HK-2 (cell line): ENCODE measurements around the gene NUP88.
A peak's percentile ranks its signal among the peaks of the same experiment; 100 is the strongest.
"Not testable (repeated sequence)": the region's sequence is repeated elsewhere in the genome, so short reads cannot be mapped to it uniquely, and the experiment has no call there.

Experiments used
- DNase-seq: peaks from one replicate; pipeline ENCODE4 v3.0.0-alpha.2; 2018; ENCODE audit not compliant: unreplicated experiment

NUP88 gene

GRCh38 chr17:5419356-5419958, at the start of gene NUP88:
Gene NUP88 (minus strand): TSS chr17:5419662. CDS start chr17:5419650, 12 bp downstream.
- DNase-seq, result peak; percentile 97

- no peak for DNase-seq
These were observed 48.6 kb upstream of the NUP88 start for GRCh38 chr17:5468075-5468473.

- peak; percentile 12 for DNase-seq
These were observed 48.0 kb upstream of the NUP88 start for GRCh38 chr17:5467416-5467815.

DNA sequence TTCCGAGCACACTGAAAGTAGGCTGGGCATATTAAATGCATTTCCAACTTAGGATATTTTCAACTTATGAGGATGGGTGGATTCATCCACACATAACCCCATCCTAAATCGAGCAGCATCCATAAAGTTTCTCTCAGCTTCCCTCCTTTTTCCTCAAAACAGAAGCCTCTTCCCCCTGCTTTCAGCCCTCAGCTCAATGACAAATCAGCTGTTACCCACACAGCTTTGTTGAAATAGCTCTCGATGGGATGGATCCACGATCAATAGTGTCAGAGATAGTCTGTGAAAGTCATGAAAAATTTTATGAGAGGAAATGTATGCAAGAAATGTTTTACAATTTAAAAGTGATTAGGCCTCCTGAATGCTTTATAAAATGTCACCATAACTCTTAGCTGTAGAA, 46.8 kb upstream of the NUP88 start:
- no peak for DNase-seq

DNA sequence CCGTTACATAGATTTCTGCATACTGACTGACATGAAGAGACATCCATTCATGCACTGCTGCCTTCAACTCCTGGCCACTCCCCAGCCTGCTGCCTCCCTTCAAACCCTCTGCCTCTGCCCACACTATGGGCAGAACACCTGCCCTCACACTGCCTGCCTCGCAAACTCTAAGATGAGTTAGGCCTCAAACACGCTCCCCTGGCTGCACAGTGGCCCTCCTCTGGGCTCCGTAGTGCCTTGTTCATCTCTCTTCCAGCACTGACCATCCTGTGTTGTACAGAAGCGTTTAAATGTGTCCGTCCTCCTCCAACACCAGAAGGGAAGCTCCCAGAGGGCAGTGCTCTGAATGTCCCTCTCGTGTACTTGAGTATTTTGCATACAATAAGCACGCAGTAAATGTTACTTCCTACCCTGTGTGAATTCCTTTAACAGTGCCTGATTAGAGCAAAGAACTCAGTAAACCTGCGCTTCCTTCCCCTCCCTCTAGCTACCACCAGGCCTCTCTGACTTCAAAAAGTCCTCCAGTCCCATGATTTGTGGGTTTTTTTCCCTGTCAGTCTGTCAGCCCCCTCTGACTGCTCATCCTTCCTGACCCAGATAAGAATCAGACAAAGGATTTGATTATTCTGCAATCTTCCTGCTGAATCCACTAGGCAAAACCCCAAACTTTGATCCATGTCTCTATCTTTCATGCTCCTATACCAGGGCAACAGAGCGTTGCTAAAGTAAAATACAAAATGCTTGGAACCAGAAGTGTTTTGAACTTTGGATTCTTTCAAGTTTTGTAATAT, 45.5 kb upstream of the NUP88 start:
- no peak for DNase-seq

DNA sequence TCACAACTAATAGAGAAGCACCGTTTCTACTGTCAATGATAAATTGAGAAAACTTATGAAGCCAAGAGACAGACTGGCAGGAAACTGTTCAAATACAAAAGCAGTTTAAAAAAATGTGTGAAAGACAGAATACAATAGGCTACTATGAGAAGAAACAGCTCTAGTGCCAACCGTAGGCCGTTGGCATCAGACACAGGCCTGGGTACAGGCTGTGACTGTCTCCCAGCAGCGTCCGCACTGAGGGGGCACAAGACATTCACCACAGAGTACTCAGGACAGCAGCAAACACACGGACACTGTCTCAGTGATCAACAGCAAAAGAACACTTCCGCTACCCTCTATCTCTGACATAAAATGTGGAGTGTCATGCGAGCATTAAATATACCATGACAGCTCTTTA, 27.3 kb upstream of the NUP88 start:
- DNase-seq, result no peak

DNA sequence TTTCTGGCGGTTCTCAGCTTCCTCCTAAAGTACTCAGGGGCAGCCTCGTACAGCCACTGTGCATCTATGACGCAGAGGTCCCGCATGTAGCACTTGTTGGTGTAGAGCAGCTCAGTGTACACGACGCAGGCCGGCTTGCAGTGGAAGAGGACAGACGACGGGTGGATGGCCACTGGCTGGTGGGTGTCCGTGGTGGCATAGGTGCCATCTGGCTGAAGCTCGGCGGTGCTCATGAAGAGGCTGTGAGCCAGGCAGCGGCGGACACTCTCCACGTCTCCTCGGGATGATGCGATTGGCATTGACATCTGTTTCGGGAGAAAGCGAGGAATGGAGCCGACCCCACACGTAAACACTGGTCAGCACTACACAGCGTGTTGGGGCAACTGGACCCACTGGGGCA, 24.7 kb upstream of the NUP88 start:
- no peak for DNase-seq

DNA sequence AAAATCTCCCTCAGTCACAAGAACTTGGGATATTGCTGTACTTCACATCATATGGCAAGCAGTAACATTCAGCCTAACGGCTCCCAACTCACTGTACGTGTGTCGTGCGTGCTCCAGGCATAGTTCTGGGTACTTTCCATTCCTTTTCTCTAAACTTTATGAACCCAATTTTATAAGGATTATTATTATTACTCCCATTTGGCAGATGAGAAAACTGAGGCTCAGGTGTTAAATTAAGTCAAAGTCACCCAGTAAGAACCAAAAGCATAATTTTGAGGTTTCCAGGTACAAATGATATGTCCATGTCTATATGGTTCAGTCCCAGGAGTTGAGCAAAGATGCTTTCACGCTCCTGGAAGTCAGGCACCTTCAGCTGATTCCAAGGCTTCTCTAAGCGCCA, 24.3 kb upstream of the NUP88 start:
- DNase-seq, result no peak

DNA sequence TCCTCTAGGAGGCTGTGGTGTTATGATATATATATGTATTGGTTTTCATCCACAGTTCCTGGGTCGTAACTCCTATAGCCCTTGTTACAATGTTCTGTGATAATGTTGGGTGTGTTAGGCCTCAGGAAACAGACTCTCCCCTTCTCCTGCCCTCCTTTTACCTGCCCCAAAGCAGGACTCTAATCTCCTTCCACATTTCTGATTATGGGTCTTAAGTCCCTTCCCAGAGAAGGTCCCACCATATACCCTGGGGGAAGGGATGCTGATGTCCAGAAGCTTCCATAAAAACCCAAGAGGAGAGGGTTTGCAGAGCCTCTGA, 19.9 kb upstream of the NUP88 start:
- no peak for DNase-seq

- peak; percentile 96 for DNase-seq
These were observed 19.4 kb upstream of the NUP88 start, which contains the start of gene C1QBP for GRCh38 chr17:5438716-5439445. Gene C1QBP (minus strand): TSS chr17:5439155. CDS start chr17:5439073, 82 bp downstream.

GRCh38 chr17:5437721-5438317, 18.4 kb upstream of the NUP88 start:
- DNase-seq, result no peak

- DNase-seq, result not testable (repeated sequence)
These were observed 16.4 kb upstream of the NUP88 start for GRCh38 chr17:5435781-5436315.

DNA sequence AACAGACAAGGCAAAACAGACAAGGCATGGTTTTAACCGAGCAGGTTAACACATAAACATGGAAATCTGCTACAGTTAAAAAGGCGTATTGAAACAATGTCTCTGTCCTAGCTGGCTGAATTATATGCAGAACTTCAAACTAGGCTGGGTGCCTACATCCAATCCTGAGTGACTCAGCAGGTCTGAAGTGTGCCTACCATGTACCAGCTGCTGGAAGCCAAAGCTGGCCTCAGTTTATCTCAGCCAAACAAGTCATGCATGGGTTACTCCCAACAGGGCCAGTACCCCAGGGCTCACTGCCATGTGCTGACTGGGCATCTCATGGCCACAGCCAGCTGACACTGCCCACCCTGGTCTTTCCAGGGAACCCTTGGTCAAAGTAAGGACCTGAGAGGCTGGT, 15.5 kb upstream of the NUP88 start:
- no peak for DNase-seq

- DNase-seq, result no peak
These were observed 12.6 kb upstream of the NUP88 start for GRCh38 chr17:5431949-5432556.

DNA sequence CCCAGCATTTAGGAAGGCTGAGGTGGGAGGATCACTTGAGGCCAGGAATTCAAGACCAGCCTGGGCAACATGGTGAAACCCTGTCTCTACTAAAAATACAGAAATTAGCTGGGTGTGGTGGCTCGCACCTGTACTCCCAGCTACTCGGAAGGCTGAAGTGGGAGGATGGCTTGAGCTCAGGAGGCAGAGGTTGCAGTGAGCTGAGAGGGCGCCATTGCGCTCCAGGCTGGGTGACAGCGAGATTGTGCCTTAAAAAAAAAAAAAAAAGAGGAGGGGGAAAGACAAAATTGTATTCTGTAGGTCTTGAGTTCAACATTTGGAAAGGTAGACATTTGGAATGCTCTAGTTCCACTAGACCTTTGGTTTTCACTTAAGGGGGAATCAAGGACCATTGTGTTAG, 11.8 kb upstream of the NUP88 start:
- not testable (repeated sequence) for DNase-seq

GRCh38 chr17:5430413-5430999, 11.0 kb upstream of the NUP88 start:
- no peak for DNase-seq

DNA sequence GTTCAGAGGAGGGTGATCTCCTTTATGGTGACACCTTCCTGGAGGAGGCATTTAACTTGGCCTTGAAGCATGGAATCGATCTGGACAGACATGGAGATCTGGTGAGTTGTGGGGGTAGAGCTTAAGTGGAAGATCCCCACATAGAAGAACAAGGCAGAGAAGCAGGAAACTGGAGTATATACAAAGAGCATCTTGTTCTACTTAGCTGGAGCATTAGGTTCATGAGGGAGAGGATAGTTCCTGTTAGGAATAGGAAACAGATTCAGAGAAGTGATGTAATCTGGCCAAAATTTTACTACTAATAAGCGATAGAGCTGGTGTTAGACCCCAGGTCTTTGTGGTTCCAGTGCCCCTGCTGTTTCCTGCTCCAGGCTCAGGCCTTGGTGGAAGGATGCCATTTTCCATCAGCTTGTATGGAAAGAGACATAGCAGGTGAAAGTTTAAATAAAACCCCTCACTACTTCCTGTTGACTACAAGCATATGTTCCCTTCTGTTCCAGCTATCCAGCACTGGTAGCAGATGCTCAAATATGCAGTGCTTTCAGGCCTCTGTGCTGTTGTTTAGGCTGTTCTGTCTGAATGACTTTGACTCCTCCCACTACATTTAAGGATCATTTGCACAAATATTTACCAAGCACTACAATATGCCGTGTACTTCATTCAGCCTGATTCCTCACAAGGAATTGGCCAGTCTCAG, 9.9 kb upstream of the NUP88 start:
- DNase-seq, result no peak

GRCh38 chr17:5425826-5426225, 6.4 kb upstream of the NUP88 start:
- DNase-seq, result no peak

GRCh38 chr17:5424909-5425308, 5.4 kb upstream of the NUP88 start:
- no peak for DNase-seq

DNA sequence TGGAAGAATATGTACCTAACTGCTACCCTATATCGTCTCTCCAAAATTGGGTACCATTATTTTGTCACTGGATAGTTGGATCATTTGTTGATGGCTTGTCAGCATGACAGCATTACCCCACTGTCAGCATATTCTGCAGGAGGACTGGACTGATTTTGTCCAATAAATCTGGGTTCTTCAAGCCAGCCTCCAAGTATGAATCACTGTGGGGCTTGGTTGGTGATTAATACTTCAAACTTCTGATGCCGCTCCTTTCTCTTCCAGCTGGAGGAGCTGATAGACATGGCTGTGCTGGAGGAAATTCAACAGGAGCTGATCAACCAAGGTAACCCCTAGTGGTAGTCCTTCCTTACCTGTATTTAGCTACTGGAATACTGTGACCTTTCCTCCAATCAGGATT, 3.0 kb upstream of the NUP88 start:
- DNase-seq, result peak; percentile 28
